Stimulated activated naive CD4-positive, alpha-beta T cell (primary cell): ENCODE measurements around the gene GABPA.

Experiments
- DNase-seq, 6 experiments: peaks; one replicate each; lab custom pipeline; 2025; lab: John Stamatoyannopoulos, UW

GABPA gene

GRCh38 chr21:25809013-25809412 is 74.2 kb downstream of the GABPA start:
- DNase-seq, result no peak

- no peak for DNase-seq
Observed at GRCh38 chr21:25811186-25811585, 76.4 kb downstream of the GABPA start.

GRCh38 chr21:25813917-25814316 is 79.1 kb downstream of the GABPA start:
- no peak for DNase-seq

DNA sequence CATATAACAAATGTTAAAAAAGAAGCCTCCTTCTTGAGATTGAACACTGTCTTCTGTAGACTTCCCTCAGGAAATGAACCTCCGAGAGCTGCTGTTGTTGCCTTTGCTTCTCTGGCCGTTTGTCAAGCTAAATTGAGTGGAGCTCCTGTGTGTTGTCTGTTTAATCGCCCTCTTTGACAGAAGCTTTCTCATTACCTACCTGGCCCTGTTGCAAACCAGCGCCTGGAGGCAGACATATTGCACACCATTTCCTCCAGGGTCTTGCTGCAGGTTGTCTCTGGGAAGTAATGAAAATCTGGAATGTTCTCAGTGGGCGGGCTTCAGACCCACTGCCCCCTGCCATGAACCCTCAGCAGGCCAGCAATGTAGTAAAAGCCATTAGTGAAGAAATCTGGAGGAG is 83.3 kb downstream of the GABPA start:
- DNase-seq, result no peak

GRCh38 chr21:25818551-25818950 is 83.8 kb downstream of the GABPA start:
- no peak for DNase-seq
